ENCODE data around the gene B4GALNT4. TPM values are rescaled to one million over a fixed set of nuclear protein-coding genes. Genes with fewer than 3 reads are reported as not detected.
"Not testable (repeated sequence)": the region's sequence is repeated elsewhere in the genome, so short reads cannot be mapped to it uniquely, and the experiment has no call there.

Gene B4GALNT4
- total RNA-seq, 1 donor from 2014 or later: 1.5 TPM

- Histone ChIP-seq H3K36me3 (no peaks in the 10 kb centered on the region), H3K4me1 (no peaks in the 10 kb centered on the region), H3K27ac (replicated peaks) (no peak overlapping the region), H3K27me3 (ENCODE audit: low read depth) (peaks cover 15% of the 10 kb centered on the region), H3K9me3 (replicated peaks) (peaks cover 15% of the 10 kb centered on the region), H3K4me3 (no peak overlapping the region)
- intact Hi-C loops (cut with micrococcal nuclease): no loop called here
- TF ChIP-seq CTCF (IDR thresholded peaks at IDR 0.05; ENCODE audit: borderline replicate concordance): no peak
- no peak for DNase-seq
These were observed 17.2 kb downstream of the B4GALNT4 start for GRCh38 chr11:386483-386882.

DNA sequence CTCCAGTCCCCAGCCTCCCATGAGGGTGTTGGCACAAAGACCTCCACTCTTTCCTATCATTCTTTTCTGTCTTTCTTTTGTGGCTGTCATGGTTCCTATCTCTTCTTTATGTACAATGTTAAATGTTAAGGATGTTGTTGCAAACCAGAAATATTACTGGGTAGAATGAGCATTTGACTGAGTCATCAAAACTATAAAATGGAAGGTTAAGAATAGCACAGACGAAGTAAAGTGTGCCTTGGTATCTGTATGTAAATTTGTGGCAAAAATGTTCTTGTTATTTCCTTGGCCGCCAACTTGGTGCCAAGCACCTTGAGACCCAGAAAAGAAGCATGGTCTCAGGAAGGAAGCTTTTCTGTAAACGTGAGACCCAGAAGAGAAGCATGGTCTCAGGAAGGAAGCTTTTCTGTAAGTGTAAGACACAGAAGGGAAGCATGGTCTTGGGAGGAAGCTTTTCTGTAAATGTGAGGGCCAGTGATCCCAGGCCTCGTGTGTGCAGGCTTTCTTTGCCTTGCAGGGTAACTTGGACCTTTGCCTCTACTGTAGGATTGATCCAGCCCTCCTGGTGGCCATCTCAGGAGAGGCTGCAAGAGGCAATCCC lies 18.0 kb downstream of the B4GALNT4 start:
- Histone ChIP-seq H3K9me3 (replicated peaks) (peaks cover 15% of the 10 kb centered on the region), H3K4me1 (no peaks in the 10 kb centered on the region), H3K36me3 (no peaks in the 10 kb centered on the region), H3K27me3 (ENCODE audit: low read depth) (peaks cover 16% of the 10 kb centered on the region), H3K27ac (replicated peaks) (no peak overlapping the region), H3K4me3 (no peak overlapping the region)
- TF ChIP-seq CTCF (IDR thresholded peaks at IDR 0.05; ENCODE audit: borderline replicate concordance): no peak
- DNase-seq: no peak
- intact Hi-C loops (cut with micrococcal nuclease): no loop called here

GRCh38 chr11:389369-389768 lies 20.1 kb downstream of the B4GALNT4 start:
- H3K4me3 ChIP-seq; H3K4me1 ChIP-seq; H3K27ac ChIP-seq (replicated peaks); DNase-seq; H3K36me3 ChIP-seq; intact Hi-C loops (cut with micrococcal nuclease): not testable (repeated sequence)
- H3K27me3 ChIP-seq (ENCODE audit: low read depth): peaks cover 36% of the 10 kb centered on the region
- H3K9me3 ChIP-seq (replicated peaks): peaks cover 15% of the 10 kb centered on the region

DNA sequence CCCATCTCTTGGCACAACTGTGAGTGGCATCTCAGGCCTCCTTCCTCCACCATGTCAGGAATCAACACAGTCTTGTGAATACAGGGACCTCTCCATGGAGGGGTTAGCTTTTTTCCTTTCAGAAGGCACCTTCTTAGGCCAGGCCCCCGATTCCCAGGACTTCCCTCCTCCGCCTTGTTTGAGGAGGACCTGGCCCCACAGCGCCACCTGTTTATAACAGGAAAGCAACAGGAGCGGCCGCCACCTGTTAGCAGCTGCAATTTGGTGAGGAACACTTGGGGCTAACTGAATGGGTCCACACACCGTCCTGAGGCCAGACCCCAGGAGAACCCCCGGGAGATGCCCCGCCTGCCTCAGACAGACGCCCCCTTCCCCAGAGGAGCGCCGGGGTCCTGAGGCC lies 20.9 kb downstream of the B4GALNT4 start:
- Histone ChIP-seq H3K4me3 (no peak overlapping the region), H3K36me3 (no peaks in the 10 kb centered on the region), H3K27ac (replicated peaks) (no peak overlapping the region), H3K4me1 (no peaks in the 10 kb centered on the region), H3K27me3 (ENCODE audit: low read depth) (peaks cover 43% of the 10 kb centered on the region), H3K9me3 (replicated peaks) (peaks cover 15% of the 10 kb centered on the region)
- DNase-seq: no peak
- TF ChIP-seq CTCF (IDR thresholded peaks at IDR 0.05; ENCODE audit: borderline replicate concordance): no peak
- intact Hi-C loops (cut with micrococcal nuclease): no loop called here

DNA sequence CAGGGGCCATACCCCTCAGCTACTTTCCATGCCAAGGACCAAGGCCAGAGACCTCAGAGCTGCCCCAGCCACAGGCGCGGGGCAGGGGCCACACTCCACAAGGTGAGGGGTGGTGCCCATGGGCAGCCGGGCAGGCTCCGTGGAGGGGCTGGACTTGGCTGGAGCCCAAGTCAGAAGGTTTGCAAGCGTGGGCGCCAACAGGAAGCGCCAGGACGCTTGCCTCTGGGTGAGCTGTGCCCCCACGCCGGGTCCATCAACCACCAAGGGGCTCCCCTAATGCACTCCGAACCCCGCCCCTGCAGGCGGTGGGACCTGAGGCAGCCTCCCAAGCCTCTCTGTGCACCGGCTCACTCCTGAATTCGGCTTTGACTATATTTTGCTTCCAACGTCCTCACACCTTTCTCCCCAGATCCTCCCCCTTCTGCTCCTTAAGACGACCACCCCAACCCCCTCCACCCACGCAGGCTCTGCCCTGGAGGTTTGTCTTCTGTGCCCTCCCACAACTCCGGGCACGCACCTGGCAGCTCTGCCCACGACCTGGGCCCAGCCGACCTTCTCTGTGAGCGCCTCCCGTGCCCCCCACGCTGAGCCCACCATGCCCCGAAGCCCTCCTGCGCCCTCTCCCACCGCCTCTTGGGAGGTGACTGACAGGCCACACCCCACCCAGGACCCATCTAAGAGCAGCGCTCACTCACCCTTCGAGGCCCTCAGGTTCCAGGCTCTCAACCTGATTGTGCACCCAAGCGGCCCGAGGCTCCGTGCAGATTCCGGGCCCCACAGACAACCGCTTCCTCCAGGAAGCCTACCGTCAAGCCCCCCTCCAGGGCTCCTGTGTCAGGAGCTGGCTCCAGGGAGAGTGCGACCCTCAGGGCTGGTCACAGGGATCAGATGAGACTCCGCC lies 22.1 kb downstream of the B4GALNT4 start:
- H3K4me3 ChIP-seq: no peak overlapping the region
- TF ChIP-seq CTCF (IDR thresholded peaks at IDR 0.05; ENCODE audit: borderline replicate concordance): no peak
- peaks cover 48% of the 10 kb centered on the region for H3K27me3 ChIP-seq (ENCODE audit: low read depth)
- peaks cover 11% of the 10 kb centered on the region for H3K9me3 ChIP-seq (replicated peaks)
- H3K27ac ChIP-seq (replicated peaks): no peak overlapping the region
- intact Hi-C loops (cut with micrococcal nuclease): no loop called here
- peaks cover 2% of the 10 kb centered on the region for H3K4me1 ChIP-seq
- DNase-seq: no peak
- H3K36me3 ChIP-seq: no peaks in the 10 kb centered on the region
